HG03432 (cell line): ENCODE measurements around the gene PRR23C.
"Not testable (repeated sequence)": the region's sequence is repeated elsewhere in the genome, so short reads cannot be mapped to it uniquely, and the experiment has no call there.

Experiments used
- ATAC-seq: cut with Tn5 transposase; IDR thresholded peaks from one replicate; pipeline ENCODE4 v1.9.1; 2021; ENCODE audit warnings: mild to moderate bottlenecking, moderate library complexity; ENCODE audit not compliant: unreplicated experiment

PRR23C gene

GRCh38 chr3:139044366-139045210 is at the start of gene PRR23C:
PRR23C (minus strand) TSS chr3:139044892; CDS start chr3:139044620, 272 bp downstream.
- no peak for ATAC-seq

GRCh38 chr3:139093840-139094239 is 49.1 kb upstream of the PRR23C start:
- no peak for ATAC-seq

- no peak for ATAC-seq
These were observed 44.0 kb upstream of the PRR23C start for GRCh38 chr3:139088462-139089324.

GRCh38 chr3:139087621-139088020 is 42.9 kb upstream of the PRR23C start:
- ATAC-seq, result no peak

GRCh38 chr3:139084176-139084575 is 39.5 kb upstream of the PRR23C start:
- no peak for ATAC-seq

- no peak for ATAC-seq
These were observed 29.9 kb upstream of the PRR23C start for GRCh38 chr3:139074565-139075115.

- no peak for ATAC-seq
These were observed 18.2 kb upstream of the PRR23C start for GRCh38 chr3:139062918-139063317.

GRCh38 chr3:139052802-139053600 is 8.3 kb upstream of the PRR23C start:
- ATAC-seq, result no peak

GRCh38 chr3:139043554-139044365 is 932 bp downstream of the PRR23C start:
- no peak for ATAC-seq

- ATAC-seq, result no peak
These were observed 7.2 kb downstream of the PRR23C start for GRCh38 chr3:139037478-139037877.

GRCh38 chr3:139032326-139033002 is 12.2 kb downstream of the PRR23C start:
- no peak for ATAC-seq

GRCh38 chr3:139030576-139030975 is 14.1 kb downstream of the PRR23C start:
- not testable (repeated sequence) for ATAC-seq

GRCh38 chr3:139024968-139025367 is 19.7 kb downstream of the PRR23C start:
- ATAC-seq, result no peak

- ATAC-seq, result no peak
These were observed 23.8 kb downstream of the PRR23C start, which contains the start of gene PRR23B for GRCh38 chr3:139020868-139021234. PRR23B (minus strand) TSS chr3:139020926; CDS start chr3:139020661, 265 bp downstream.

GRCh38 chr3:139020036-139020867 is 24.4 kb downstream of the PRR23C start:
- ATAC-seq, result no peak

- ATAC-seq, result no peak
These were observed 28.2 kb downstream of the PRR23C start for GRCh38 chr3:139016430-139017048.

- no peak for ATAC-seq
These were observed 38.5 kb downstream of the PRR23C start, which contains the start of gene PRR23A for GRCh38 chr3:139006051-139006716. PRR23A (minus strand) TSS chr3:139006268; CDS start chr3:139006268, 0 bp downstream.
